GM13977 (cell line): ENCODE data around the gene PIH1D1.

ENCODE experiments used
- DNase-seq: peaks from one replicate; pipeline ENCODE4 v3.0.0; 2012; ENCODE audit warnings: low spot score
- in situ Hi-C: fragments of 300-500 bp; cut with MboI; formaldehyde crosslinking; loops from one replicate; pipeline ENCODE4 v1.12.0; 2022; ENCODE audit warnings: low sequenced_read_pairs, low pct_unique_long_range_greater_than_20kb, mixed read lengths, inconsistent platforms; ENCODE audit not compliant: unreplicated experiment
- TF ChIP-seq, protein P1 (sequence below): IDR thresholded peaks from 2 replicates; pipeline ENCODE4 v1.5.1; 2012; ENCODE audit warnings: mild to moderate bottlenecking, control low read depth; ENCODE audit not compliant: insufficient read depth; ENCODE audit errors: extremely low read depth, missing control alignments

The PIH1D1 gene

DNA sequence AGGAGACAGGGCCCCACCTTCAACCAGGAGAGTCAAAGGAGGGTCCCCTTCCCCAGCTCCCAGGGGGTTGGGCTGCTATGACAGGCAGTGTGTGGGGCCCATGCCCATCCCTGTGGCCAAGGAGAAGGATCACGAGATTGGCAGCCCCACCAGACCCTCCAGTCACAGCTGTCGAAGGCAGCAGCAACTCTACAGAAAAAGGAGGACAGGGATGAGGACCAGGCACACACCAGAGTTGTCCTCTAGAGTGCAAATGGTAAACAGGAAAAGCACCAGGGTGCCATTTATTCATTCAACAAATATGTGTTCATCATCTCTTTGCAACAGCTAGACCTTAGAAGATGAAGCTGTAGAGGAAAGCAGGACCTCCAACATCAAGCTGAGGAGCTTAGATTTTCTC is 32.4 kb downstream of the PIH1D1 start:
- TF ChIP-seq, protein P1, sequence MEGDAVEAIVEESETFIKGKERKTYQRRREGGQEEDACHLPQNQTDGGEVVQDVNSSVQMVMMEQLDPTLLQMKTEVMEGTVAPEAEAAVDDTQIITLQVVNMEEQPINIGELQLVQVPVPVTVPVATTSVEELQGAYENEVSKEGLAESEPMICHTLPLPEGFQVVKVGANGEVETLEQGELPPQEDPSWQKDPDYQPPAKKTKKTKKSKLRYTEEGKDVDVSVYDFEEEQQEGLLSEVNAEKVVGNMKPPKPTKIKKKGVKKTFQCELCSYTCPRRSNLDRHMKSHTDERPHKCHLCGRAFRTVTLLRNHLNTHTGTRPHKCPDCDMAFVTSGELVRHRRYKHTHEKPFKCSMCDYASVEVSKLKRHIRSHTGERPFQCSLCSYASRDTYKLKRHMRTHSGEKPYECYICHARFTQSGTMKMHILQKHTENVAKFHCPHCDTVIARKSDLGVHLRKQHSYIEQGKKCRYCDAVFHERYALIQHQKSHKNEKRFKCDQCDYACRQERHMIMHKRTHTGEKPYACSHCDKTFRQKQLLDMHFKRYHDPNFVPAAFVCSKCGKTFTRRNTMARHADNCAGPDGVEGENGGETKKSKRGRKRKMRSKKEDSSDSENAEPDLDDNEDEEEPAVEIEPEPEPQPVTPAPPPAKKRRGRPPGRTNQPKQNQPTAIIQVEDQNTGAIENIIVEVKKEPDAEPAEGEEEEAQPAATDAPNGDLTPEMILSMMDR: no peak
- in situ Hi-C loops: no loop called here
- DNase-seq: no peak

GRCh38 chr19:49418511-49418910 is 33.1 kb downstream of the PIH1D1 start:
- in situ Hi-C loops: no loop called here
- DNase-seq: no peak
- TF ChIP-seq, protein P1: no peak

DNA sequence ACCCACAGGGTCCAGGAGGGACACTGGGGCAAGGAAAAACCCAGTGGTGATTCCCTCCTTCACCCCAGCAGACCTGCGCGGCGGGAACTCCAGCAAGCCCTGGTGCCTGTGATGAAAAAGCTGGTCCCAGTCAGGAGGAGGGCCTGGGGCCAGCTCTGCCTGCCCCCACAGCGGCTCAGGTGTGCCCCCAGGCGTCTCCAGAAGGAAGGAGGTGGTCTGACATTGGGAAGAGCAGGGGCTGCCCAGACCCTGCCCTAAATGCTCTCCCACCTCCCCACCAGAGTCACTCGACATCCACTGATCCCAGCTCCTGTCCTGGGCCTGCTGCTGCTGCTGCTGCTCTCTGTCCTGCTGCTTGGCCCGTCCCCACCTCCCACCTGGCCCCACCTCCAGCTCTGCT is 34.5 kb downstream of the PIH1D1 start:
- in situ Hi-C loops: no loop called here
- no peak for DNase-seq
- TF ChIP-seq, protein P1: no peak

- DNase-seq: no peak
- in situ Hi-C loops: no loop called here
- TF ChIP-seq, protein P1: no peak
These were observed 35.8 kb downstream of the PIH1D1 start for GRCh38 chr19:49415810-49416200.

- TF ChIP-seq, protein P1: no peak
- in situ Hi-C loops: no loop called here
- peak; percentile 85 for DNase-seq
These were observed 36.4 kb downstream of the PIH1D1 start for GRCh38 chr19:49415102-49415809.

GRCh38 chr19:49414256-49414655 is 37.4 kb downstream of the PIH1D1 start:
- DNase-seq: no peak
- TF ChIP-seq, protein P1: no peak
- in situ Hi-C loops: no loop called here

GRCh38 chr19:49413348-49413747 is 38.3 kb downstream of the PIH1D1 start:
- no peak for DNase-seq
- in situ Hi-C loops: no loop called here
- TF ChIP-seq, protein P1: no peak
